Activated naive CD8-positive, alpha-beta T cell treated with anti-CD3 and anti-CD28 coated beads, Interleukin-2, amount 50 U/mL, for 24 hours (primary cell): ENCODE measurements around the gene ANKRD13B.

ENCODE experiments used
- ATAC-seq: fragments of 150-1000 bp; cut with Tn5 transposase; one replicate; pipeline ENCODE4 v1.10.0; 2021
- DNase-seq: peaks from one replicate; pipeline ENCODE4 v3.0.0; 2021
- H3K27ac Mint-ChIP-seq: one replicate; pipeline ENCODE4 v1.8.0; 2021; ENCODE audit warnings: mild to moderate bottlenecking, mixed read lengths
- H3K27me3 Mint-ChIP-seq: one replicate; pipeline ENCODE4 v1.8.0; 2021; ENCODE audit warnings: mixed read lengths
- H3K36me3 Mint-ChIP-seq: one replicate; pipeline ENCODE4 v1.8.0; 2021; ENCODE audit warnings: low read depth, mixed read lengths
- H3K4me1 Mint-ChIP-seq: one replicate; pipeline ENCODE4 v1.8.0; 2021; ENCODE audit warnings: mixed read lengths
- H3K4me3 Mint-ChIP-seq: one replicate; pipeline ENCODE4 v1.8.0; 2021; ENCODE audit warnings: mild to moderate bottlenecking, moderate library complexity, mixed read lengths
- H3K9me3 Mint-ChIP-seq: one replicate; pipeline ENCODE4 v1.8.0; 2021; ENCODE audit warnings: mixed read lengths

ANKRD13B gene

GRCh38 chr17:29620779-29621500 is 28.0 kb downstream of the ANKRD13B start:
- DNase-seq (no peak), ATAC-seq (no peak)
- H3K27ac Mint-ChIP-seq: peak overlapping the region; percentile 2
- H3K27me3 Mint-ChIP-seq: no peaks in the 10 kb centered on the region
- H3K4me1 Mint-ChIP-seq: peaks cover 63% of the 10 kb centered on the region
- H3K4me3 Mint-ChIP-seq: peak overlapping the region; percentile 79
- H3K9me3 Mint-ChIP-seq: no peaks in the 10 kb centered on the region
- no peaks in the 10 kb centered on the region for H3K36me3 Mint-ChIP-seq

- Mint-ChIP-seq H3K4me3 (peak overlapping the region; percentile 79), H3K27ac (no peak overlapping the region), H3K9me3 (no peaks in the 10 kb centered on the region), H3K36me3 (no peaks in the 10 kb centered on the region), H3K4me1 (peaks cover 59% of the 10 kb centered on the region), H3K27me3 (no peaks in the 10 kb centered on the region)
- DNase-seq (no peak), ATAC-seq (no peak)
Measured at GRCh38 chr17:29621751-29622194, 28.8 kb downstream of the ANKRD13B start.

- no peaks in the 10 kb centered on the region for H3K27me3 Mint-ChIP-seq
- H3K9me3 Mint-ChIP-seq: no peaks in the 10 kb centered on the region
- peak; percentile 16 for ATAC-seq
- no peaks in the 10 kb centered on the region for H3K36me3 Mint-ChIP-seq
- H3K4me3 Mint-ChIP-seq: peak within 1 kb of the TSS; percentile 79
- H3K27ac Mint-ChIP-seq: peak within 1 kb of the TSS; percentile 92
- H3K4me1 Mint-ChIP-seq: peaks cover 54% of the 10 kb centered on the region
- peak; percentile 78 for DNase-seq
Measured at GRCh38 chr17:29622337-29623282, 29.7 kb downstream of the ANKRD13B start, which contains the start of gene CORO6. CORO6 (minus strand) TSS chr17:29622912; CDS start chr17:29621421, 1,491 bp downstream.

- H3K9me3 Mint-ChIP-seq: no peaks in the 10 kb centered on the region
- DNase-seq (no peak), ATAC-seq (no peak)
- peak overlapping the region; percentile 92 for H3K27ac Mint-ChIP-seq
- no peaks in the 10 kb centered on the region for H3K27me3 Mint-ChIP-seq
- peak overlapping the region; percentile 79 for H3K4me3 Mint-ChIP-seq
- H3K36me3 Mint-ChIP-seq: no peaks in the 10 kb centered on the region
- peaks cover 58% of the 10 kb centered on the region for H3K4me1 Mint-ChIP-seq
Measured at GRCh38 chr17:29623283-29623647, 30.3 kb downstream of the ANKRD13B start.

GRCh38 chr17:29624586-29624985 is 31.7 kb downstream of the ANKRD13B start:
- peak; percentile 33 for ATAC-seq
- no peaks in the 10 kb centered on the region for H3K27me3 Mint-ChIP-seq
- no peak for DNase-seq
- peak overlapping the region; percentile 92 for H3K27ac Mint-ChIP-seq
- H3K9me3 Mint-ChIP-seq: no peaks in the 10 kb centered on the region
- peaks cover 70% of the 10 kb centered on the region for H3K4me1 Mint-ChIP-seq
- peaks cover 2% of the 10 kb centered on the region for H3K36me3 Mint-ChIP-seq
- peak overlapping the region; percentile 79 for H3K4me3 Mint-ChIP-seq

GRCh38 chr17:29625037-29625750 is 32.3 kb downstream of the ANKRD13B start:
- H3K27me3 Mint-ChIP-seq: no peaks in the 10 kb centered on the region
- H3K4me1 Mint-ChIP-seq: peaks cover 76% of the 10 kb centered on the region

GRCh38 chr17:29627951-29628350 is 35.0 kb downstream of the ANKRD13B start:
- H3K9me3 Mint-ChIP-seq: no peaks in the 10 kb centered on the region
- no peak overlapping the region for H3K4me3 Mint-ChIP-seq
- ATAC-seq (no peak), DNase-seq (no peak)
- H3K36me3 Mint-ChIP-seq: peaks cover 15% of the 10 kb centered on the region
- peaks cover 66% of the 10 kb centered on the region for H3K4me1 Mint-ChIP-seq
- no peaks in the 10 kb centered on the region for H3K27me3 Mint-ChIP-seq
- H3K27ac Mint-ChIP-seq: peak overlapping the region; percentile 80

More at GRCh38 chr17:29625037-29625750, 32.3 kb downstream of the ANKRD13B start:
- peaks cover 3% of the 10 kb centered on the region for H3K36me3 Mint-ChIP-seq
- H3K4me3 Mint-ChIP-seq: no peak overlapping the region
- no peak for ATAC-seq
- no peaks in the 10 kb centered on the region for H3K9me3 Mint-ChIP-seq
- H3K27ac Mint-ChIP-seq: peak overlapping the region; percentile 92
- DNase-seq: no peak

- DNase-seq (no peak), ATAC-seq (no peak)
- Mint-ChIP-seq H3K4me1 (peaks cover 59% of the 10 kb centered on the region), H3K27ac (peak overlapping the region; percentile 66), H3K36me3 (peaks cover 15% of the 10 kb centered on the region), H3K27me3 (no peaks in the 10 kb centered on the region), H3K4me3 (no peak overlapping the region), H3K9me3 (no peaks in the 10 kb centered on the region)
Measured at GRCh38 chr17:29628644-29629043, 35.7 kb downstream of the ANKRD13B start.

GRCh38 chr17:29629839-29630238 is 36.9 kb downstream of the ANKRD13B start:
- H3K36me3 Mint-ChIP-seq: peaks cover 21% of the 10 kb centered on the region
- no peak for ATAC-seq
- H3K27ac Mint-ChIP-seq: peak overlapping the region; percentile 66
- no peaks in the 10 kb centered on the region for H3K27me3 Mint-ChIP-seq
- H3K4me3 Mint-ChIP-seq: no peak overlapping the region
- peaks cover 47% of the 10 kb centered on the region for H3K4me1 Mint-ChIP-seq
- H3K9me3 Mint-ChIP-seq: no peaks in the 10 kb centered on the region
- DNase-seq: no peak

- H3K4me1 Mint-ChIP-seq: peaks cover 38% of the 10 kb centered on the region
Measured at GRCh38 chr17:29630630-29631193, 37.8 kb downstream of the ANKRD13B start.

GRCh38 chr17:29633886-29634285 is 41.0 kb downstream of the ANKRD13B start:
- Mint-ChIP-seq H3K4me1 (peaks cover 20% of the 10 kb centered on the region), H3K4me3 (no peak overlapping the region), H3K27ac (peak overlapping the region; percentile 10), H3K9me3 (no peaks in the 10 kb centered on the region), H3K36me3 (peaks cover 34% of the 10 kb centered on the region), H3K27me3 (no peaks in the 10 kb centered on the region)
- ATAC-seq (no peak), DNase-seq (no peak)

More at GRCh38 chr17:29630630-29631193, 37.8 kb downstream of the ANKRD13B start:
- DNase-seq (no peak), ATAC-seq (no peak)
- no peaks in the 10 kb centered on the region for H3K27me3 Mint-ChIP-seq
- no peak overlapping the region for H3K4me3 Mint-ChIP-seq
- H3K27ac Mint-ChIP-seq: peak overlapping the region; percentile 44
- H3K9me3 Mint-ChIP-seq: no peaks in the 10 kb centered on the region
- H3K36me3 Mint-ChIP-seq: peaks cover 24% of the 10 kb centered on the region

- peak overlapping the region; percentile 43 for H3K27ac Mint-ChIP-seq
- no peak for DNase-seq
- ATAC-seq: no peak
- H3K4me3 Mint-ChIP-seq: no peak overlapping the region
- no peaks in the 10 kb centered on the region for H3K27me3 Mint-ChIP-seq
- H3K4me1 Mint-ChIP-seq: peaks cover 44% of the 10 kb centered on the region
- H3K9me3 Mint-ChIP-seq: no peaks in the 10 kb centered on the region
- peaks cover 22% of the 10 kb centered on the region for H3K36me3 Mint-ChIP-seq
Measured at GRCh38 chr17:29640413-29640812, 47.5 kb downstream of the ANKRD13B start.

GRCh38 chr17:29640981-29641642 is 48.2 kb downstream of the ANKRD13B start:
- H3K4me1 Mint-ChIP-seq: peaks cover 51% of the 10 kb centered on the region
- DNase-seq: no peak
- H3K4me3 Mint-ChIP-seq: no peak overlapping the region
- peaks cover 22% of the 10 kb centered on the region for H3K36me3 Mint-ChIP-seq
- peak overlapping the region; percentile 43 for H3K27ac Mint-ChIP-seq
- no peak for ATAC-seq
- H3K27me3 Mint-ChIP-seq: no peaks in the 10 kb centered on the region
- H3K9me3 Mint-ChIP-seq: no peaks in the 10 kb centered on the region
